Endothelial cell (in vitro differentiated cells): Measurements from ENCODE around the gene TNC. TPM values are rescaled to one million over a fixed set of nuclear protein-coding genes. Genes with fewer than 3 reads are reported as not detected.

Experiments
- DNase-seq: peaks from one replicate; pipeline ENCODE4 v3.0.0; 2021; ENCODE audit warnings: low spot score
- H3K27ac Mint-ChIP-seq: one replicate; pipeline ENCODE4 v1.8.0; 2021; ENCODE audit warnings: mixed read lengths, inconsistent platforms; ENCODE audit not compliant: unreplicated experiment
- H3K27me3 Mint-ChIP-seq: one replicate; pipeline ENCODE4 v1.8.0; 2021; ENCODE audit warnings: mild to moderate bottlenecking, moderate library complexity, mixed read lengths, inconsistent platforms; ENCODE audit not compliant: unreplicated experiment
- H3K36me3 Mint-ChIP-seq: one replicate; pipeline ENCODE4 v1.8.0; 2021; ENCODE audit warnings: mild to moderate bottlenecking, low read depth, mixed read lengths, inconsistent platforms; ENCODE audit not compliant: unreplicated experiment
- H3K4me1 Mint-ChIP-seq: one replicate; pipeline ENCODE4 v1.8.0; 2021; ENCODE audit warnings: mild to moderate bottlenecking, mixed read lengths, inconsistent platforms; ENCODE audit not compliant: unreplicated experiment
- H3K4me3 Mint-ChIP-seq: one replicate; pipeline ENCODE4 v1.8.0; 2021; ENCODE audit warnings: mild to moderate bottlenecking, mixed read lengths, inconsistent platforms; ENCODE audit not compliant: unreplicated experiment
- H3K9me3 Mint-ChIP-seq: one replicate; pipeline ENCODE4 v1.8.0; 2021; ENCODE audit warnings: mixed read lengths, inconsistent platforms; ENCODE audit not compliant: unreplicated experiment
- total RNA-seq: library from RNA; stranded (reverse); fragmentation: NEBNext Ultra II Directional; extraction: Animal tissue kit (Norgen Biotek cat#: 25700); gene quantifications from one replicate; pipeline ENCODE4 v1.2.1, GENCODE V29; 2021; ENCODE audit not compliant: unreplicated experiment
- TF ChIP-seq, protein P1 (sequence below): fragments of 200-600 bp; sonication (generic); IDR thresholded peaks from one replicate; pipeline ENCODE4 v1.5.0; 2021; ENCODE audit warnings: antibody characterized with exemption; ENCODE audit not compliant: unreplicated experiment

The TNC gene
- total RNA-seq, 1 donor from 2014 or later, result 10.1 TPM

DNA sequence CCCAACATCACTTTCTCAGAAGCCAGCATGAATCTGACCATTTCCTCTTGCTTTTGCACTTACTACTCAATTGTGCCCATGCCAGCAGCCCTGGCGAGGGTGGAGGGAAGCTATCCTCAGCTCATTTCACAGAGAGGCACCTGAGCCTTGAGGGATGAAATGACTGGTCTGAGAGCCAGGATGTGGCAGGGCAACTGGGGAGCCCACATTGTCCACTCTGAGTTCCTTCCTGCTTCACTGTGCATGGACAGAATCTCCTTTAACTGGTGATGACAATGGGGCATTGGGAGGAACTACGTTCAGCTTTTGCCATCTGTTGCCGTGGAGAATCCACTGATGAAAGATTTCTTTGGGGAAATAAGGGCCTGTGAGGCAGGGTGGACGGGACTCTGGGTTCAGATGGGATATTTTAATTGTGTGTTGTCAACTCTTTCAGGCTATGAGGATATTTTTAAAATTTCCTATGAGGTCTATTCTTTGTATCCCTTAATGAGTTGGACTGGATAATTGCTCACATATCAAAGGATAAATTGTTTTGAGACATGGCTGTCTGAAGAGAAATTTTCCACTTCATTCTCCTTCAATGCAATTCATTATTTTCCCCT lies 78.3 kb downstream of the TNC start:
- Mint-ChIP-seq H3K27ac (no peak overlapping the region), H3K9me3 (no peaks in the 10 kb centered on the region), H3K27me3 (no peaks in the 10 kb centered on the region), H3K4me3 (no peak overlapping the region), H3K4me1 (peaks cover 13% of the 10 kb centered on the region), H3K36me3 (no peaks in the 10 kb centered on the region)
- TF ChIP-seq, protein P1, sequence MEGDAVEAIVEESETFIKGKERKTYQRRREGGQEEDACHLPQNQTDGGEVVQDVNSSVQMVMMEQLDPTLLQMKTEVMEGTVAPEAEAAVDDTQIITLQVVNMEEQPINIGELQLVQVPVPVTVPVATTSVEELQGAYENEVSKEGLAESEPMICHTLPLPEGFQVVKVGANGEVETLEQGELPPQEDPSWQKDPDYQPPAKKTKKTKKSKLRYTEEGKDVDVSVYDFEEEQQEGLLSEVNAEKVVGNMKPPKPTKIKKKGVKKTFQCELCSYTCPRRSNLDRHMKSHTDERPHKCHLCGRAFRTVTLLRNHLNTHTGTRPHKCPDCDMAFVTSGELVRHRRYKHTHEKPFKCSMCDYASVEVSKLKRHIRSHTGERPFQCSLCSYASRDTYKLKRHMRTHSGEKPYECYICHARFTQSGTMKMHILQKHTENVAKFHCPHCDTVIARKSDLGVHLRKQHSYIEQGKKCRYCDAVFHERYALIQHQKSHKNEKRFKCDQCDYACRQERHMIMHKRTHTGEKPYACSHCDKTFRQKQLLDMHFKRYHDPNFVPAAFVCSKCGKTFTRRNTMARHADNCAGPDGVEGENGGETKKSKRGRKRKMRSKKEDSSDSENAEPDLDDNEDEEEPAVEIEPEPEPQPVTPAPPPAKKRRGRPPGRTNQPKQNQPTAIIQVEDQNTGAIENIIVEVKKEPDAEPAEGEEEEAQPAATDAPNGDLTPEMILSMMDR, result no peak
- no peak for DNase-seq

GRCh38 chr9:115038178-115038577 lies 79.8 kb downstream of the TNC start:
- no peak overlapping the region for H3K27ac Mint-ChIP-seq
- H3K4me1 Mint-ChIP-seq, result peaks cover 13% of the 10 kb centered on the region
- no peaks in the 10 kb centered on the region for H3K27me3 Mint-ChIP-seq
- no peak overlapping the region for H3K4me3 Mint-ChIP-seq
- TF ChIP-seq, protein P1, result no peak
- no peak for DNase-seq
- no peaks in the 10 kb centered on the region for H3K36me3 Mint-ChIP-seq
- H3K9me3 Mint-ChIP-seq, result no peaks in the 10 kb centered on the region

- H3K4me3 Mint-ChIP-seq, result no peak overlapping the region
- TF ChIP-seq, protein P1, result no peak
- H3K27me3 Mint-ChIP-seq, result no peaks in the 10 kb centered on the region
- no peak overlapping the region for H3K27ac Mint-ChIP-seq
- H3K4me1 Mint-ChIP-seq, result peaks cover 7% of the 10 kb centered on the region
- no peak for DNase-seq
- no peaks in the 10 kb centered on the region for H3K9me3 Mint-ChIP-seq
- H3K36me3 Mint-ChIP-seq, result no peaks in the 10 kb centered on the region
These were observed 81.3 kb downstream of the TNC start for GRCh38 chr9:115036691-115037090.

DNA sequence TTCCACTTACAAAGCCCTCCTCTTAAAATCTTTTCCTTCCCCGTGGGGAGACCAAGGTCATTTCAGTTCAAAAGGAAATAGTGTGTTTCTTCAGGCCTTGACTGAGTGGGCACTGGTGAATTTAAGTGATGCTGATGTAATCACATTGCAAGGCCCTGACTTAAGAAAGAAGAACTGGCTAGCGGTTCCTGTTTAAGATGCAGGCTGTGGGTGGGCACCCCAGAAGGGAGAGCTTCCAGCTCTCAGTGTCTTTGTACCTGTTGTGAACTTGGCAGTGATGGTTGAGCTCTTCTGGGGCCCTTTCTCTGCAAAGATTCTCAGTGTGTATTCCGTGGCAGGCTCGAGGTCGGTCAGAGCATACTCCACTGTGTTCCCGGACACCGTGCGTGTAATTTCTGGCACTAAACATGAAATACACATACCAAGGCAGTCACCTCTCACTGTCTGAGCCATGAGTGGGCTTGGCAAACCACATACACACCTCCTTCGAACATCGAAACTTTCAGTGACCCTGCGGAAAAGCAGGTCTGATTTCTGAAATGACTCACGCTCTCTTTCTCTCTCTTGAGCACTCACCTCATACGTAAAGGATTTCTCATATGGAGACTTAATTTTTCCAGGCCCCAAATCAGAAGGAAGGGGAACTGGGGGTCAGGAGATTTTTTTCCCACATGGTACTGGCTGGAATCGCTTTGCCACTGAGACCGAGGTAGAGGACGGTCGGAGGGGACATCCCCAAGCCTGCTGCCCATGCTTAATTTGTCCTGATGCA lies 81.9 kb downstream of the TNC start:
- no peak overlapping the region for H3K4me3 Mint-ChIP-seq
- no peak for DNase-seq
- TF ChIP-seq, protein P1, result no peak
- no peak overlapping the region for H3K27ac Mint-ChIP-seq
- peaks cover 3% of the 10 kb centered on the region for H3K27me3 Mint-ChIP-seq
- H3K9me3 Mint-ChIP-seq, result no peaks in the 10 kb centered on the region
- H3K36me3 Mint-ChIP-seq, result no peaks in the 10 kb centered on the region
- peaks cover 7% of the 10 kb centered on the region for H3K4me1 Mint-ChIP-seq

GRCh38 chr9:115034801-115035200 lies 83.2 kb downstream of the TNC start:
- DNase-seq, result no peak
- TF ChIP-seq, protein P1, result no peak
- H3K4me3 Mint-ChIP-seq, result no peak overlapping the region
- no peak overlapping the region for H3K27ac Mint-ChIP-seq
- H3K36me3 Mint-ChIP-seq, result no peaks in the 10 kb centered on the region
- peaks cover 3% of the 10 kb centered on the region for H3K27me3 Mint-ChIP-seq
- no peaks in the 10 kb centered on the region for H3K9me3 Mint-ChIP-seq
- peaks cover 7% of the 10 kb centered on the region for H3K4me1 Mint-ChIP-seq
